ENCODE data around the gene NOVA2.

DNA sequence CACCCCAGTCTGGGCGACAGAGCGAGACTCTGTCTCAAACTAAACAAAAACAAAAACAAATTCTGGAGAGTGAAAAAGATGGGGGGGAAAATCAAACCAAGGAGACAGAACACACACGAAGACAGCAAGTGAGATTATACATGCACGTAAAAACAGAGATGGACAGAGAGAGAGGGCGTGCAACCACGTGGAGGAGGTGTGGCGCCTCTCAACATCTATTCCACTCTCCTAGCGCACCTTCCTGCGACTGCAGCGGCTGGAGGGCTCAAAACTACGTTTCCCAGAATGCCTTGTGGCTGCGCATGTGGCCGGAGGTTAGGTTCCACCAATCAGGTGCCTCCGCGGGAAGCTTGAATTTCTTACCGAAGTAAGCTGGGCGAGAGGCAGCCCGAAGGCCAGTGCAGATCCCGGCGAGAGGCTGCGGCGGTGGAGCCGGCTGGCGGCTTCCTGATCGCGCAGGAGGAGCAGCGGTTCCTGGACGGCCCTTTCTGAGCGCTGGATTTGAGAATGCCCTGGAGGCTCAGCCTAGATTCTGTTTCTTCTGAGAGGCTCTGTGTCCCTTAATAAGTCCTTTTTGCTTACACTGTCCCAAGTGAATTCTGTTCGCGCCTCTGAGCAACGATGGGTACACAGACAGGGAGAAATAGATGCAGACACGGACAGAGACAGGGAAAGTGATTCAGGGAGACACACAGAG is 46.0 kb downstream of the NOVA2 start:
- no peak for TF ChIP-seq POLR2A (IDR thresholded peaks at IDR 0.05; ENCODE audit: low read depth, low read length)
- TF ChIP-seq TAF1 (IDR thresholded peaks at IDR 0.05; ENCODE audit: low read depth, low read length): no peak
- no peak for TF ChIP-seq POLR2AphosphoS5 (IDR thresholded peaks at IDR 0.05; ENCODE audit: low read depth, low read length)
- no peak for TF ChIP-seq POU2F2 (IDR thresholded peaks at IDR 0.05; ENCODE audit: low read depth, low read length)
- TF ChIP-seq PAX5 (IDR thresholded peaks at IDR 0.05; ENCODE audit: insufficient read depth, low read length, severe bottlenecking): no peak
- no peak for TF ChIP-seq SPI1 (IDR thresholded peaks at IDR 0.05; ENCODE audit: low read depth, low read length)
